ENCODE measurements around the gene PTER. TPM values are rescaled to one million over a fixed set of nuclear protein-coding genes. Genes with fewer than 3 reads are reported as not detected.

Gene PTER
- total RNA-seq, 8 experiments from 2014 or later = 2.1 to 10.7 (median 3.5) TPM

Other genes starting within 250 kb of the PTER start
- 1 to 10 TPM in 4 of 8 experiments, under 1 TPM in 3, not detected in 1; 0.18 to 4.0 (median 1.7) TPM for gene C1QL3, start 84.9 kb downstream of the PTER start, total RNA-seq

All from motor neuron (in vitro differentiated cells).